ENCODE measurements around the gene ASXL1. TPM values are rescaled to one million over a fixed set of nuclear protein-coding genes. Genes with fewer than 3 reads are reported as not detected.

The ASXL1 gene
- total and polyA plus RNA-seq, 10 of the 15 experiments (the other 5 are each of a cell fraction or from before 2014, with no cell fraction given) = 11.0 to 87.6 (median 56.8) TPM

GRCh38 chr20:32427996-32428395 lies 69.9 kb downstream of the ASXL1 start:
- Histone ChIP-seq H3K79me2 (ENCODE audit: control insufficient read depth, insufficient read depth, low read length) (peaks cover 2% of the 10 kb centered on the region; the same call in 1 of the 2 replicates), H3K4me3 (no peak overlapping the region), H3K36me3 (ENCODE audit: control insufficient read depth in 2 of 2, insufficient read depth in 2 of 2, low read length in 1 of 2) (peaks cover 22 to 32% of the 10 kb centered on the region in 2 experiments), H3K4me1 (ENCODE audit: control insufficient read depth, insufficient read depth, low read length) (no peaks in the 10 kb centered on the region), H3K9me3 (replicated peaks; ENCODE audit: control insufficient read depth, insufficient read depth, low read length) (no peaks in the 10 kb centered on the region), H3K27ac (ENCODE audit: control insufficient read depth, insufficient read depth) (no peak overlapping the region), H2AFZ (ENCODE audit: control insufficient read depth, low read depth, low read length) (no peak overlapping the region), H3K4me2 (ENCODE audit: control insufficient read depth, insufficient read depth) (no peak overlapping the region), H3K9ac (ENCODE audit: control insufficient read depth, insufficient read depth, low read length) (no peak overlapping the region), H3K27me3 (replicated peaks in 1 of 2; ENCODE audit: control insufficient read depth in 2 of 2, insufficient read depth in 2 of 2, low read length in 1 of 2) (no peaks in the 10 kb centered on the region), H4K20me1 (ENCODE audit: control insufficient read depth, insufficient read depth) (no peaks in the 10 kb centered on the region)
- ChIA-PET POLR2A (interaction anchor here (0.7 kb wide), 1 partner anchor 56 kb away, joined by 7 read pairs; no protein-coding TSS in a partner anchor), RAD21 (ENCODE audit: unreplicated experiment) (no interaction called here), SMC1A (ENCODE audit: uncharacterized antibody, unreplicated experiment) (interaction anchor here (0.8 to 1.5 kb wide), 4 partner anchors 9 to 58 kb away, joined by 3 to 4 read pairs (median 3); no protein-coding TSS in a partner anchor), CTCF (interaction anchor here (0.8 kb wide), 1 partner anchor 11 kb away, joined by 3 read pairs; no protein-coding TSS in a partner anchor)
- in situ Hi-C loops (cut with MboI) = no loop called here
- BruUV-seq (replicated peaks) = no TSS peak
- DNase-seq (ENCODE audit: low read depth, low spot score) (no peak), ATAC-seq (no peak), FAIRE-seq (no peak)
- 85% methylated on average over 6 of the region's 6 CpGs for WGBS (ENCODE audit: insufficient coverage, insufficient replicate concordance, low lambda C conversion rate, missing lambda C conversion rate)
- TF ChIP-seq ASH2L (IDR thresholded peaks at IDR 0.05; ENCODE audit: borderline replicate concordance, low read depth) = no peak
- TF ChIP-seq LARP7 (IDR thresholded peaks at IDR 0.05) = no peak
- no peak for TF ChIP-seq PKNOX1 (IDR thresholded peaks at IDR 0.05)
- intact Hi-C loops (cut with micrococcal nuclease; ENCODE audit: unreplicated experiment) = no loop called here

GRCh38 chr20:32429343-32429742 lies 71.2 kb downstream of the ASXL1 start:
- no peaks in the 10 kb centered on the region for H4K20me1 ChIP-seq (ENCODE audit: control insufficient read depth, insufficient read depth)
- ATAC-seq (no peak), FAIRE-seq (no peak), DNase-seq (ENCODE audit: low read depth, low spot score) (no peak)
- H3K36me3 ChIP-seq (ENCODE audit: control insufficient read depth in 2 of 2, insufficient read depth in 2 of 2, low read length in 1 of 2) = peaks cover 27 to 38% of the 10 kb centered on the region in 2 experiments
- H3K9ac ChIP-seq (ENCODE audit: control insufficient read depth, insufficient read depth, low read length) = no peak overlapping the region
- H3K27ac ChIP-seq (ENCODE audit: control insufficient read depth, insufficient read depth) = no peak overlapping the region
- no peak overlapping the region for H3K4me2 ChIP-seq (ENCODE audit: control insufficient read depth, insufficient read depth)
- in situ Hi-C loops (cut with MboI) (no loop called here), intact Hi-C loops (cut with micrococcal nuclease; ENCODE audit: unreplicated experiment) (no loop called here)
- no TSS peak for BruUV-seq (replicated peaks)
- RAD21 ChIA-PET (ENCODE audit: unreplicated experiment) = interaction anchor here (1.1 kb wide), 1 partner anchor 121 kb away, joined by 4 read pairs; no protein-coding TSS in a partner anchor
- H3K9me3 ChIP-seq (replicated peaks; ENCODE audit: control insufficient read depth, insufficient read depth, low read length) = no peaks in the 10 kb centered on the region
- H3K79me2 ChIP-seq (ENCODE audit: control insufficient read depth, insufficient read depth, low read length) = peaks cover 2% of the 10 kb centered on the region; the same call in 1 of the 2 replicates
- CTCF ChIA-PET = no interaction called here
- no peak overlapping the region for H3K4me3 ChIP-seq
- H2AFZ ChIP-seq (ENCODE audit: control insufficient read depth, low read depth, low read length) = no peak overlapping the region
- no peaks in the 10 kb centered on the region for H3K27me3 ChIP-seq (replicated peaks in 1 of 2; ENCODE audit: control insufficient read depth in 2 of 2, insufficient read depth in 2 of 2, low read length in 1 of 2)
- no peaks in the 10 kb centered on the region for H3K4me1 ChIP-seq (ENCODE audit: control insufficient read depth, insufficient read depth, low read length)
- WGBS (ENCODE audit: insufficient coverage, insufficient replicate concordance, low lambda C conversion rate, missing lambda C conversion rate) = 76% methylated on average over 7 of the region's 7 CpGs
- TF ChIP-seq NFYA (IDR thresholded peaks at IDR 0.05; ENCODE audit: borderline replicate concordance, low read depth, low read length) (no peak), HDAC6 (IDR thresholded peaks at IDR 0.05; ENCODE audit: unreplicated experiment) (no peak), NBN (IDR thresholded peaks at IDR 0.05) (no peak), KAT2A (conservative IDR thresholded peaks at IDR 0.05; ENCODE audit: control insufficient read depth, low read depth, low read length) (no peak), PAX5 (IDR thresholded peaks at IDR 0.05; ENCODE audit: borderline replicate concordance, low read depth, low read length) (no peak)
- POLR2A ChIA-PET = no interaction called here
- SMC1A ChIA-PET (ENCODE audit: uncharacterized antibody, unreplicated experiment) = no interaction called here
